ENCODE measurements around the gene PCGF1. TPM values are rescaled to one million over a fixed set of nuclear protein-coding genes. Genes with fewer than 3 reads are reported as not detected.

The PCGF1 gene
- total RNA-seq, 1 experiment from 2014 or later = 28.1 TPM

DNA sequence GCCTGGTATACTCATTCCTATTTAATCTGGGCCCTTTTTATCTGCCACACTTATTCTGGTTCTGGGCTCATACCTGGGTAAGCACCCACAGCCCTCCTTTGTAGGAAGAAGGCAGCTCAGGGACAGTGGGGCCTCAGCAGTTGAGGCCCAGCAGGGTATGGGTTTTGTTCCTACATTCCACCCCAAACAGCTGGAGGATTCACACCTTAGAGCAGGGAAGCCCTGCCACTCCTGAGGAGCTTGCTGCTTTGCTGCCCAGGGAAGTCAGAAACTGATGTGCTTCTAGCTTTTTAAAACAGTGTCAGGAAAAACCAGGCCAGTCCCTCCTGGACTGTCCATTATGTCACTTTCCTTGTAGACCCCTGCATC is 6.9 kb downstream of the PCGF1 start:
- Histone ChIP-seq H3K27ac (ENCODE audit: insufficient read length, low read depth, low read length) (no peak overlapping the region), H4K91ac (ENCODE audit: insufficient read length, low read depth, low read length) (no peak overlapping the region), H2AFZ (ENCODE audit: low read length) (no peak overlapping the region), H2AK5ac (ENCODE audit: insufficient read length, low read length) (no peak overlapping the region), H4K5ac (ENCODE audit: insufficient read length, low read depth, low read length) (no peak overlapping the region), H2BK120ac (ENCODE audit: low read depth, low read length, poor library complexity, severe bottlenecking) (no peak overlapping the region), H3K56ac (ENCODE audit: insufficient read length, low read depth, low read length) (no peak overlapping the region), H3K23me2 (ENCODE audit: insufficient read length, low read depth, low read length, poor library complexity, severe bottlenecking) (peaks cover 41% of the 10 kb centered on the region), H2BK5ac (ENCODE audit: insufficient read length, low read length) (no peak overlapping the region), H3T11ph (ENCODE audit: low read length) (no peak overlapping the region), H2BK20ac (ENCODE audit: low read depth, low read length, poor library complexity, severe bottlenecking) (no peak overlapping the region), H4K20me1 (ENCODE audit: control insufficient read depth, insufficient read depth, insufficient read length) (no peaks in the 10 kb centered on the region), H3K18ac (ENCODE audit: insufficient read length, low read depth, low read length) (no peak overlapping the region), H2BK12ac (ENCODE audit: insufficient read length, low read depth, low read length) (no peak overlapping the region), H3K23ac (ENCODE audit: insufficient read length, low read depth, low read length) (no peak overlapping the region), H3K9ac (ENCODE audit: extremely low read depth, insufficient read length, low read length) (no peak overlapping the region), H3K27me3 (ENCODE audit: insufficient read depth, low read length) (peaks cover 95% of the 10 kb centered on the region), H3K4me2 (ENCODE audit: insufficient read depth, insufficient read length, low read length) (no peak overlapping the region), H3K14ac (ENCODE audit: insufficient read depth, low read length) (no peak overlapping the region), H3K4me1 (ENCODE audit: insufficient read depth, low read length) (peaks cover 2% of the 10 kb centered on the region; the same call in 1 of the 2 replicates), H4K8ac (replicated peaks; ENCODE audit: insufficient read length, low read depth, low read length) (no peak overlapping the region), H3K79me1 (ENCODE audit: insufficient read depth, low read depth, low read length, poor library complexity, severe bottlenecking) (no peaks in the 10 kb centered on the region), H3K4ac (ENCODE audit: low read depth, low read length) (no peak overlapping the region), H2BK15ac (ENCODE audit: low read depth, low read length) (no peak overlapping the region), H3K9me3 (ENCODE audit: control insufficient read depth, low read depth, low read length) (no peaks in the 10 kb centered on the region), H3K79me2 (ENCODE audit: insufficient read depth, low read length) (no peaks in the 10 kb centered on the region)
- H3K4me1 Mint-ChIP-seq = peaks cover 52 to 64% of the 10 kb centered on the region in 2 experiments
- H3K36me3 Mint-ChIP-seq (ENCODE audit: insufficient read depth in 1 of 3, low read depth in 3 of 3) = peaks cover 13 to 20% (median 18%) of the 10 kb centered on the region in 3 experiments
- peak overlapping the region in 1 of 2 experiments; percentile 70; a peak in 2 of 5 replicates for H3K4me3 Mint-ChIP-seq
- peaks cover 2 to 5% of the 10 kb centered on the region in 2 experiments; a peak in 3 of 5 replicates for H3K9me3 Mint-ChIP-seq
- no peak for TF ChIP-seq CTCF (conservative IDR thresholded peaks at IDR 0.05)
- H3K27ac Mint-ChIP-seq = no peak overlapping the region; a peak in 1 of 7 replicates
- DNase-seq = no peak
- peaks cover 99% of the 10 kb centered on the region for H3K27me3 Mint-ChIP-seq (ENCODE audit: low read depth)

Data from H9 (cell line).